SU-DHL-6 (cell line): ENCODE measurements around the gene PITPNB.
A peak's percentile ranks its signal among the peaks of the same experiment; 100 is the strongest.

Experiments
- H2AFZ ChIP-seq: fragments of 200-600 bp; sonication (generic); 2 replicates; pipeline ENCODE4 v1.6.1; 2014; ENCODE audit warnings: low read depth, mild to moderate bottlenecking, moderate library complexity, mixed read lengths, antibody characterized with exemption, low read length; ENCODE audit not compliant: severe bottlenecking
- H3F3A ChIP-seq: fragments of 200-600 bp; shearing (Covaris generic); 2 replicates; pipeline ENCODE4 v1.6.0; 2016; ENCODE audit warnings: antibody characterized with exemption, mild to moderate bottlenecking; ENCODE audit not compliant: insufficient read depth
- H3K27ac ChIP-seq: fragments of 200-600 bp; sonication (generic); 2 replicates; pipeline ENCODE4 v1.5.1; 2016; ENCODE audit warnings: low read depth, mild to moderate bottlenecking, low read length, moderate library complexity, mixed read lengths
- H3K27me3 ChIP-seq: fragments of 200-600 bp; sonication (generic), shearing (Covaris generic); 2 replicates; pipeline ENCODE4 v1.6.0; 2014; ENCODE audit warnings: mild to moderate bottlenecking, low read length
- H3K36me3 ChIP-seq: fragments of 200-600 bp; sonication (generic); 2 replicates; pipeline ENCODE4 v1.6.1; 2014; ENCODE audit warnings: mild to moderate bottlenecking, low read length, mixed read lengths
- H3K4me2 ChIP-seq: fragments of 300-600, 200-600 bp; shearing (Covaris generic), sonication (generic); 2 replicates; pipeline ENCODE4 v1.6.0; 2014; ENCODE audit warnings: low read length, low read depth, mild to moderate bottlenecking; ENCODE audit not compliant: poor library complexity, severe bottlenecking
- H3K4me3 ChIP-seq: fragments of 200-600 bp; sonication (generic); 2 replicates; pipeline ENCODE4 v1.5.1; 2014; ENCODE audit warnings: antibody characterized with exemption, low read length, mild to moderate bottlenecking, mixed read lengths; ENCODE audit not compliant: insufficient read depth, poor library complexity, severe bottlenecking
- H3K79me2 ChIP-seq: fragments of 200-600 bp; sonication (generic); 2 replicates; pipeline ENCODE4 v1.6.1; 2014; ENCODE audit warnings: mild to moderate bottlenecking, low read length, moderate library complexity; ENCODE audit not compliant: insufficient read depth
- H3K9ac ChIP-seq: fragments of 200-600 bp; sonication (generic); 2 replicates; pipeline ENCODE4 v1.7.0; 2014; ENCODE audit warnings: mild to moderate bottlenecking, low read length
- H3K9me2 ChIP-seq: fragments of 200-600 bp; sonication (generic); replicated peaks from 2 replicates; pipeline ENCODE4 v1.6.1; 2014; ENCODE audit warnings: low read length; ENCODE audit not compliant: insufficient read depth
- H3K9me3 ChIP-seq: fragments of 200-600 bp; sonication (generic); 2 replicates; pipeline ENCODE4 v1.6.1; 2014; ENCODE audit warnings: low read length, mixed read lengths; ENCODE audit not compliant: insufficient read depth
- H4K20me1 ChIP-seq: fragments of 200-600 bp; sonication (generic); 2 replicates; pipeline ENCODE4 v1.6.1; 2014; ENCODE audit warnings: low read depth, mild to moderate bottlenecking, antibody characterized with exemption, low read length, moderate library complexity, mixed read lengths
- CTCF ChIP-seq: fragments of 200-600 bp; sonication (generic); IDR thresholded peaks from one replicate; pipeline ENCODE4 v1.5.1; 2017; ENCODE audit warnings: antibody characterized with exemption, mild to moderate bottlenecking, low read length, moderate library complexity; ENCODE audit not compliant: insufficient read depth, poor library complexity, severe bottlenecking
- EZH2phosphoT487 ChIP-seq: fragments of 200-600 bp; sonication (generic), shearing (Covaris generic); conservative IDR thresholded peaks from 2 replicates; pipeline ENCODE4 v1.6.1; 2018; ENCODE audit warnings: mild to moderate bottlenecking, antibody characterized with exemption, low read length, moderate library complexity, mixed read lengths

PITPNB gene

DNA sequence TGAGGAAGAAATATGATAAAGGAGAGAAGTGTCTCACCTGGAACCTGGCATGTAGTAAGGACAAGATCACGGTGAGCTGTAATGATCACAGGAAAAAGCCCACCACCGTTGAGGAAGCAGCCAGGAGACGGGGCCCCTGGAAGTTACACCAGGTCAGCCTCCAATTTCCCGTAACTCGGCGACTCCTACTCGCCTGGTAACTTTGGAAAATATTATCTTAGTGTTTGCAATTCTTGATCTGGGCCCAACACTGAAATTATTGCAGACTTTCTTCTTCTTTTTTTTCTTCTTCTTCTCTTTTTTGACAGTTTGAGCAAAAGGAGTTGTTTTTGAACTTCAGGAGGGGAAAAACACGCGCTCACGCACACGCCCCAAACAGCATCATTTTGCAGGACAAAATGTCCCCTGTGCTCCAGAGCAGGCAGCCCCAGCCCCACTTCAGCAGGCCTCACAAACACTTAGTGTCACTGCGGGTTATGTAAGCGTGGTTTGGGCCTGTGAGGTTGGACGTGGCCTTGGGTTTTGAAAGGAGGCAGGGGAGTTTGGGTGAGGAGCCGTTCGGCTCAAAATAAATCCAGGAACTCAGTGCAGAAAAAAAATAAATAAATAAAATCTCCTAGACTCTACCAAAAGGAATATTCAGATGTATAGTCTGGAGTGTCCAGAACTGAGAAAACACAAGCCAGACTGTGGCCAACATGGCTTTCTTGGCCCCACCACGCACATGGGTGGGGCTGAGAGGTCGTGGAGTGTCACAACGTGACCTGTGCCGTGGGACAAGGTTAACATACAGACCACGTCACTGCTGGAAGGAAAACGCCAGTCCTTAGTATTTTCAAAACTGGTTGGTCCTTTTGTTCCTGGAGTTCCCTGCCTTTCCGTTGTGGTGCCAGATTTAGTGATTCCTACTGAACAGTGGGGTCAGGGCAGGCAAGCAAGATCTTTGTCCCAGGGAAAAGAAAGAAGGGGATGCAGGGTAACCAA, 91.2 kb downstream of the PITPNB start:
- H3K4me3 ChIP-seq: no peak overlapping the region
- TF ChIP-seq EZH2phosphoT487: no peak
- no peak for TF ChIP-seq CTCF
- H3K9me3 ChIP-seq: no peaks in the 10 kb centered on the region

DNA sequence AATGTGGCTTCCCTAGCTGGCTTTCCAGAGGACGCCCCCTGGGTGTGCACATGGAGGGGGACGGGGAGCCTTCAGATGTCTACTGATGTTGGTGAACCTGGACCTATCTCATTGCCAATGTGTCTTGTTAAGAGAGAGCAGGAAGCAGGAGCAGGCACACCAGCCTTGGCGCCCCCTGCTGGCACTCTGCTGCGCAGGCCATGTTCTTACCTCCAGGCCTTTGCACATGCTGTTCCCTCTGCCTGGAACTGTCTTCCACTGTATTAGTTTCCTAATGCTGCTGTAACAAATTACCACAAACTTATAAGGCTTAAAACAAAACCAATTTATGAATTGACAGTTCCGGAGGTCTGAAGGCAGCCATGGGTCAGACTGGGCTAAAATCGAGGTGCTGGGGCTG, 93.9 kb downstream of the PITPNB start:
- H3K9me3 ChIP-seq: no peaks in the 10 kb centered on the region
- no peak overlapping the region for H3K4me3 ChIP-seq
- no peak overlapping the region for H3K27ac ChIP-seq
- H2AFZ ChIP-seq: no peak overlapping the region
- H3K79me2 ChIP-seq: no peaks in the 10 kb centered on the region
- H3K36me3 ChIP-seq: no peaks in the 10 kb centered on the region
- H3K9ac ChIP-seq: no peak overlapping the region
- no peaks in the 10 kb centered on the region for H4K20me1 ChIP-seq
- H3F3A ChIP-seq: no peaks in the 10 kb centered on the region
- H3K27me3 ChIP-seq: no peaks in the 10 kb centered on the region
- no peaks in the 10 kb centered on the region for H3K9me2 ChIP-seq
- H3K4me2 ChIP-seq: no peak overlapping the region
- TF ChIP-seq CTCF (peak; percentile 23), EZH2phosphoT487 (no peak)

More for the DNA sequence above, 91.2 kb downstream of the PITPNB start:
- Histone ChIP-seq H2AFZ (no peak overlapping the region), H4K20me1 (no peaks in the 10 kb centered on the region), H3K9me2 (no peaks in the 10 kb centered on the region), H3K9ac (no peak overlapping the region), H3K27me3 (no peaks in the 10 kb centered on the region), H3K36me3 (no peaks in the 10 kb centered on the region), H3K4me2 (no peak overlapping the region), H3K79me2 (no peaks in the 10 kb centered on the region), H3K27ac (no peak overlapping the region), H3F3A (no peaks in the 10 kb centered on the region)

DNA sequence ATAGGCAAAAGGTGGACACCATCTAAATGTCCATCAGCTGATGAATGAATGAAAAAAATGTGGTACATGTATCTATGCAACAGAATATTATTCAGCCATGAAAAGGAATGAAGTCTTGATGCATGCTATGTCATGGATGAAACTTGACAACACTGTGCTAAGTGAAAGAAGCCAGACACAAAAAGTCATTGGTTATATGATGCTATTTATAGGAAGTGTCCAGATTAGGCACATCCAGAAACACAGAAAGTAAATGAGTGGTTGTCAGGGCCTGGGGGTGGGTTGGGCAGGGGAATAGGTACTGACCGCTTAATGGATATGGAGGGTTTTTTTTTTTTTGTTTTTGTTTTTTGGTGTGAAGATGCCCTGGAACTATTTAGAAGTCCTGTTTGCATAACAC, 95.8 kb downstream of the PITPNB start:
- no peaks in the 10 kb centered on the region for H3K27me3 ChIP-seq
- no peak overlapping the region for H3K9ac ChIP-seq
- H3K9me3 ChIP-seq: no peaks in the 10 kb centered on the region
- H3K27ac ChIP-seq: no peak overlapping the region
- no peak overlapping the region for H2AFZ ChIP-seq
- H3F3A ChIP-seq: no peaks in the 10 kb centered on the region
- no peak overlapping the region for H3K4me3 ChIP-seq
- H3K4me2 ChIP-seq: no peak overlapping the region
- TF ChIP-seq CTCF (no peak), EZH2phosphoT487 (no peak)
- no peaks in the 10 kb centered on the region for H3K36me3 ChIP-seq
- no peaks in the 10 kb centered on the region for H3K9me2 ChIP-seq
- H4K20me1 ChIP-seq: no peaks in the 10 kb centered on the region
- H3K79me2 ChIP-seq: no peaks in the 10 kb centered on the region
